CD4-positive, alpha-beta T cell treated with Interferon gamma for 1 hour (primary cell): ENCODE measurements around the gene IL3.
A peak's percentile ranks its signal among the peaks of the same experiment; 100 is the strongest.
"Not testable (repeated sequence)": the region's sequence is repeated elsewhere in the genome, so short reads cannot be mapped to it uniquely, and the experiment has no call there.

Experiments used
- DNase-seq: peaks from one replicate; pipeline ENCODE4 v3.0.0-alpha.2; 2020

Gene IL3

DNA sequence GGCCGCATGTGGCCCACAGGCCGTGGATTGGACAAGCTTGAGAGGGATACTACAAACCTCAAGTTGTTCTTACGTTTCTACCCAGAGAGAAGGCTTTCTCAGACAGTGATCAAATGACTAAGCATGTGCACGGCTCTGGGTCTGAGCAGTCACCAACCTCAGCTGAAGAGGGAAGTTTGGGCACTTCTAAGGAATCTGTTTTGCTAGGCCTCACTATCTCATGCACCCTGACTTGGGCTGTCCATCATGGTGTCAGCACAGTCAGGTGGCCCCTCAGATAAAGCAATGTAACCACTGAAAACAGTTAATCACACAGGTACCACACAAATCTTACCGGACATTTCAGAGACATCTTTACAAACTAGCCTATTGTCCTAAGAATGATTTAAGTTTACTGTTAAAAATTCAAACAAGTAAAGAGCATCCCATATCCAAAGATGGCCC is 37.7 kb downstream of the IL3 start:
- DNase-seq, result no peak

GRCh38 chr5:132098621-132099020 is 38.2 kb downstream of the IL3 start:
- no peak for DNase-seq

- DNase-seq, result peak; percentile 18
Observed at GRCh38 chr5:132099076-132099748, 38.8 kb downstream of the IL3 start.

DNA sequence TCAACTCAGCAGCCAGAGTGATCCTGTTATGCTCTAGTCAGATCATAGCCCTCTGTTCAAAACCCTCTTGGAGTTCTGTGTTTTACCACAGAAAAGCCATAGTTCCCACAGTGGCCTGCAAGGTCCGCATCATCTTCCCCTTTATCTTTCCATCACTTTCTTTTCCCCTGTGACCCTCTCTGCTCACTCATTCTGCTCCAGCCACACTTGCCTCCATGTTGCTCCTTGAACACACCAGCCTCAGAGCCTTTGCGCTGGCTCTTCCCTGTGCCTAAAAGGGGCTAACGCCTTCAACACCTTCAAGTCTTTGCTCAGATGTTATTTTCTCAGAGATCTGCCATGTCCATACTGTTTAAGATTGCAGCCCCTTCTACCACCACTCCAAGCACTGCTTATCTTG is 39.5 kb downstream of the IL3 start:
- DNase-seq, result no peak

GRCh38 chr5:132100672-132101261 is 40.3 kb downstream of the IL3 start:
- DNase-seq, result no peak

- DNase-seq, result no peak
Observed at GRCh38 chr5:132101385-132101880, 41.0 kb downstream of the IL3 start.

GRCh38 chr5:132102101-132102701 is 41.7 kb downstream of the IL3 start:
- no peak for DNase-seq

- DNase-seq, result no peak
Observed at GRCh38 chr5:132102944-132103331, 42.5 kb downstream of the IL3 start.

DNA sequence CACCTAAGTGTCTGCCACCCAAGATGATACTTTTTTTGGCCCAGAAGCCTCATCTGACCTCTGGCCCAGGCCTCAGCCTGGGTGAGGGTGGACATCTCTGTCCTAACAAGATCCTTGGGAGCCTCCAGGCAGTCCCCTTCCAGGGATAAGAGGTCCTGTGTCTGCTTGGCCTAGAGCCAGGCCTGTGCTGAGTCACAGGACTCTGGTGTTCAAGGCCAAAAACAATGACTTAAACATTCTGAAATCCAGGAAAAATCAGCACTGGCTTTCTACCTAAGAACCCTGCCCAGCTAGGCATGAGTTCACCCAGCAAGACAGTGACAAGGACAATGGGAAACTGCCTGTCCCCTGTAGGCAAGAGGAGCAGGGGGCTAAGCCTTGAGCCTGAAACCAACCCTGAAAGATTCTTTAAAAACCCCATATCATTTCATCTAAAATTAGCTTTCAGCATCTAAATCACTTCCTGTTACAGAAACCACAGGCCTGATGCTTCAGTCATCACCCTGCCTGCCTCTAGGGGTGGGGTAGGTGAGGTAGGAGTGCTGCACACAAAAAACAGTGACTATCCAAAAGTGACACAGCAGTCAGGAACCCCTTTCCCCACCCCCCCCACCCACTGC is 43.0 kb downstream of the IL3 start:
- DNase-seq, result peak; percentile 80

DNA sequence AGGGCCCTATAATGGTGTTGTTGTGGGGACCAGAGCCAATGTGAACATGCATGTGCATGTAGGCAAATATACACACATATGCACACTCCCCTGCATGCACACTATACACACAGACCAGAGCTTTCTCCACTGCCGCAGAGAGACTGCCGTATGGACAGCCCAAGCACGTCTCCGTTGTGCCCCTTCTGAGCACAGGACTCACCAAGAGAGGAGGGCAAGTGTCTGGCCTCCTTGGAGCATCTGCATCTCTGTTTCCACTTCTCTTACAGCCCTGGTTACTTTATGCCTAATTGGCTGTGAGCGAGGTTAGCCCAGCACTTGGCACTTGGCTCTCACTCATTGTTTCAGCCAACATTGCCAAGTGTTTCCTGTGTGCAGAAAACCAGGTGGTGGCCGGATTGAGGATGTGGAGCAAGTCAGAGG is 43.5 kb downstream of the IL3 start:
- no peak for DNase-seq

DNA sequence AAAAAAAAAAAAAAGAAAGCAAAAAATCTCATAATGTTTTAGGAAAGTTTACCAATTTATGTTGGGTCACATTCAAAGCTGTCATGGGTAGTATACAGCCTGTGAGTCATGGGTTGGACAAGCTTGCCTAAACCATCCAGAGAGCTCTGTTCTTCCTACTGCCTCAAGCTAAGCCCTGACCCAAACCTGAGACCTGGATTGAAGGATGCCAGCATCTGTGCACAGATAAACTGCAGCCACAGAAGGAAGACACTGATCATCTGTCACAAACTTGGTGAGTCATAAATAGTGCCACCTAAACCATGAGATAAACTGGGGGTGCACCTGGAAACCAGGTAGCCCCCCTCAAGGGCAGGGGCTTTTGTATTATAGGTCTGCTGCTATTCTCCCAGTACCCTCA is 44.1 kb downstream of the IL3 start:
- DNase-seq, result no peak

DNA sequence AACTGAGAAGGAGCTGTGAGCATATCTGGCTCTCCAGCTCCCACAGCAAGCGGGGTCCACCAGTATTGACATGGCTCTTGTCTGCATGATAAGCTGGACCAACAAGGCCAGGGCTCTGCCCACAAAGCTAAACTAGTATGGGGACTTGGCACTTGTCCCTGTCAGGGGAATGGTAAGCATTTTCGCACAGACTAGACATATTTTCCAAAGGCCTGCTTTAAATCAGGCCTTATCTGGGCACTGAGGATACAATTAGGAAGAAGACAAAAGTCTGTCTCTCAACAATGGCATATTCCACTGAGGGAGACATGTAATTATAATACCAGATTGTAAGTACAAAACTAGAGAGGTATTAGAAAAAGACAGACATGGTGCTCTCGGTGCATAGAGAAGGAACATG is 45.2 kb downstream of the IL3 start:
- DNase-seq, result no peak

- not testable (repeated sequence) for DNase-seq
Observed at GRCh38 chr5:132108495-132108894, 48.0 kb downstream of the IL3 start.

- DNase-seq, result not testable (repeated sequence)
Observed at GRCh38 chr5:132108957-132109356, 48.5 kb downstream of the IL3 start.

DNA sequence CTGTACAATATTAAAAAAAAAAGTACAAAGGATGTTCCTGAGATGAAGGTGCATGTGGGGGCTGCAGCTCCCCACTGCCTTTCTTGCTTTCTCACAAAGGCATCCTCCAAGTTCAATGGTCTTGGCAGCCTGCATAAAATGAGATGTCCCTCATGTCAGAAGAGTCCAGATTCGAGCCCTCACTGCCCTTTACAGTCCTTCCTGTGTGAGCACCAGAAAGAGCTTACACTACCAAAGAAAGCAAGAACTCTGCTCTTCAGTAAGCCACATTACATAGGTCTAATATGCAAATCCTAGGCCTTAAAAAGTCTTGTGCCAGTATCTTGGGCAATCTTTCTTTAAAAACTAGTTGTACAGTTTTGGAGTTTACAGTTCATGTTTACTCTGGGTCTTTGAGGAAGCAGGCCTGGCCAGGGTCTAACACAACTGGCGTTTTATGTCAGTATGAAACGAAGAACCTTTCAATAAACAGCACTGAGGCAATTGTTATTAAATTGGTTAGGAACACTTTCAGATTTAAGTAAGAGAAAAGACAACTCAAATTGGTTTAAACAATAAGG is 49.1 kb downstream of the IL3 start:
- DNase-seq, result no peak

DNA sequence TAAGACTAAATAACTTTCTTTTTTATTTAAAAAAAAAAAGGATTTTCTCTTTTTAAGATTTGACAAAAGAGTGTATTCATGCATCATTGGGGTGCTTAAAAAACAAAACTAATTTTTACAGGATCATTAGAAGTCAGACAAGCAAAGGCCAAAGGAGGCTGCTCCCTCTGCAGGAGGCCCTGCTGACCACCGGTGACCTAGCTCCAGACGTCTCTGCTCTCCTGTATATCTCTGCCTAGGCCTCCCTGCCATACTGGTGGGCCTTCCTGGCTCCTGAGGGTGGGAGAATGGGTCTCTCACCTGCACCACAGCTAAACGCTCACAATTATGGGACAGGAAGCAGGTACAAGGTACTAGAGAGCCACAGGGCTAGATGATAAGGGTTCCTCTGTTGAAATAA is 49.7 kb downstream of the IL3 start:
- no peak for DNase-seq

DNA sequence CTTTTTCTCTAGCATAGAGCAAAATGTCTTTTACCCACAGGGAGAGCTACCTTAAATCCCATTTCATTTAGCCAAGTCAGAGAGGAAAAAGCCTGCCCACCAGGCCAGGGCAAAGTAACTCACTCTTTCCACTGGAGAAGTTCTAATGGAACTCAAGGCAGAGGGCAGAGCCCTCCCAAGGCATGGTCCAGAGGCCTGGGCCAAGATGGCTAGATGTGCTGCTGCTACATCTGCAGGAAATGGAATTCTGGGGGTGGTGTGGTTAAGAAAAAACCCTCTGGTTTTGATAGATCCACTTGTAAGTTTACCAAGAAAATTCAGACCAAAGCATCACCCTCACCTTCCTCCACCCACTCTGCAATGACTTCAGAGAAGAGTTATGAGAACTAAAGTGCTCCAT is 50.5 kb downstream of the IL3 start:
- no peak for DNase-seq

DNA sequence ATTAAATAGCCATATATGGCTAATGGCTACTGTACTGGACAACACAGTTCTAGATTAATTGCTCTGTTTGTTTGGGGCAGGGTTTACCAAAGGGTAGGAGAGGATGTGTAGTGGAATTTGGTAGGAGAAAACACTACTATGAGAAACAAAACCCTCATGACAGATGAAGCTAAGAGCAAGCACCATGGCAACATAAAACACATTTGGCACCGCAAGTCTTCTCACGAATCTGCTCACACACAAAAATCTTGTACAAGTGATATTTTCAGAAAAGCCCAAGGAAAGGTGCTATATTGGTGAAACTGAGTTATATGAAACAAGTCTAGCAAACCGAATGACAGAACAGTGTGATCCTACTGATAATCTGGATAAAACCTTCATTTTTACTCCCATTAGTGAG is 51.7 kb downstream of the IL3 start:
- no peak for DNase-seq
